ENCODE measurements around the gene AKR1C3.
"Not testable (repeated sequence)": the region's sequence is repeated elsewhere in the genome, so short reads cannot be mapped to it uniquely, and the experiment has no call there.

The AKR1C3 gene

DNA sequence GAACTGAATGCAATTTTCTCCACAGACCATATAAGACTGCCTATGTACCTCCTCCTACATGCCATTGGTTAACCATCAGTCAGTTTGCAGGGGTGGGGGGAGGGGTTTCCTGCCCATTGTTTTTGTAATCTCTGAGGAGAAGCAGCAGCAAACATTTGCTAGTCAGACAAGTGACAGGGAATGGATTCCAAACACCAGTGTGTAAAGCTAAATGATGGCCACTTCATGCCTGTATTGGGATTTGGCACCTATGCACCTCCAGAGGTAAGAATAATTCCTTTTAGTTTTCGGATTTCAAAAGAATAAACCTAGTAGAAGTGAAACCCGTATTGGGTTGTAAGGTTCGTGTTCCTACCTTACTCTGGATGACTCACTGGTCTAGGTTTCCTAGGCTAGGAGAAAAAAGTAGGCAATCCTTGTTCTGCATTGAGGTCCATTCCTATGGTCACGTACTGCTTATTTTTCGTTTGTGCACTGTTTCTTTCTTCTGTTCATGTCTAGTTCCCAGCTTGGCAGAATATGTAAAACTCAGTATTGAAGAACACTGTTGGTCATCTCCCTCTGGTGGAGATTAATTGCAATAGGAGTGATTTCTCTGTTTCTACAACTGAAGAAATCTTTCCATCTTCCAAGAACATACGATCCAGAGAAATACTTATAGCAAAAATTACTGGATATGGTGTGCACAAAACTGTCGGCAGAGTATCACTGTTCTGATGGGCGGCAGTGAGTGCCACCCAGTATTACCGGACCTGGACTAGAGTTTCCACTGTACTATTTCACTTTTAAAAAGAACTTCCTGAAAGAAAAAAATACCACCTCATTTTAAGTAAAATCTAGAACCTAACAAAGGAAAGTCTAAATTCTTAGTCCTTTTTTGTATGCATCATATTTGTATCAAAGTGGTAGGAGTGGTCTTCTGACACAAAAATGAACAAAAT, at the start of gene AKR1C3:
Gene AKR1C3 (plus strand): TSS at position 150 of the 941 bp plus-strand sequence. CDS start 31 bp downstream, at position 181.
- peak within 1 kb of the TSS; percentile 45 for H3K4me3 ChIP-seq (ENCODE audit: control insufficient read depth, low read depth, low read length)
- peak; percentile 50 for DNase-seq (ENCODE audit: low read depth)
- TF ChIP-seq, protein P1, sequence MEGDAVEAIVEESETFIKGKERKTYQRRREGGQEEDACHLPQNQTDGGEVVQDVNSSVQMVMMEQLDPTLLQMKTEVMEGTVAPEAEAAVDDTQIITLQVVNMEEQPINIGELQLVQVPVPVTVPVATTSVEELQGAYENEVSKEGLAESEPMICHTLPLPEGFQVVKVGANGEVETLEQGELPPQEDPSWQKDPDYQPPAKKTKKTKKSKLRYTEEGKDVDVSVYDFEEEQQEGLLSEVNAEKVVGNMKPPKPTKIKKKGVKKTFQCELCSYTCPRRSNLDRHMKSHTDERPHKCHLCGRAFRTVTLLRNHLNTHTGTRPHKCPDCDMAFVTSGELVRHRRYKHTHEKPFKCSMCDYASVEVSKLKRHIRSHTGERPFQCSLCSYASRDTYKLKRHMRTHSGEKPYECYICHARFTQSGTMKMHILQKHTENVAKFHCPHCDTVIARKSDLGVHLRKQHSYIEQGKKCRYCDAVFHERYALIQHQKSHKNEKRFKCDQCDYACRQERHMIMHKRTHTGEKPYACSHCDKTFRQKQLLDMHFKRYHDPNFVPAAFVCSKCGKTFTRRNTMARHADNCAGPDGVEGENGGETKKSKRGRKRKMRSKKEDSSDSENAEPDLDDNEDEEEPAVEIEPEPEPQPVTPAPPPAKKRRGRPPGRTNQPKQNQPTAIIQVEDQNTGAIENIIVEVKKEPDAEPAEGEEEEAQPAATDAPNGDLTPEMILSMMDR (IDR thresholded peaks at IDR 0.05; ENCODE audit: control insufficient read depth, insufficient read depth, low read depth, low read length, missing control alignments) = peak; percentile 67

- TF ChIP-seq, protein P1 (IDR thresholded peaks at IDR 0.05; ENCODE audit: control insufficient read depth, insufficient read depth, low read depth, low read length, missing control alignments) = no peak
- no peak overlapping the region for H3K4me3 ChIP-seq (ENCODE audit: control insufficient read depth, low read depth, low read length)
Measured at GRCh38 chr10:5045095-5045494, 49.1 kb upstream of the AKR1C3 start.

GRCh38 chr10:5046410-5046809, 47.8 kb upstream of the AKR1C3 start:
- TF ChIP-seq, protein P1 (IDR thresholded peaks at IDR 0.05; ENCODE audit: control insufficient read depth, insufficient read depth, low read depth, low read length, missing control alignments) = no peak
- H3K4me3 ChIP-seq (ENCODE audit: control insufficient read depth, low read depth, low read length) = no peak overlapping the region
- DNase-seq (ENCODE audit: low read depth) = no peak

More at GRCh38 chr10:5045095-5045494, 49.1 kb upstream of the AKR1C3 start:
- DNase-seq (ENCODE audit: low read depth) = no peak

DNA sequence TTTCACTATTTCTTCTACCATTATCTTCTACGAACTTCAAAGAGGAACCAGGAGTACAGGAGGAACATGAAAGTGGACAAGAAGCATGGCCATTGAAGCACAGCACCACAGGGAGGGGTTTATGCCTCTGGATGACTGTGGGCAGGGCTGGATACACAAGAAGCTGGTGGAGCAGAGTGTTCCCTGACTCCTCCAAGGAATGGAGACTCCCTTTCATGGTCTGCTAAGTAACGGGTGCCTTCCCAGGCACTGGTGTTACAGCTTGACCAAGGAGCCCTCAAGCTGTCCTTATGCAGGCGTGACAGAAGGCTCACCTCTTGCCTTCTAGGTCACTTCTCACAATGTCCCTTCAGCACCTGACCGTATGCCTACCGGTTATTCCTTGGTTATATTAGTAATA, 47.2 kb upstream of the AKR1C3 start:
- DNase-seq (ENCODE audit: low read depth); H3K4me3 ChIP-seq (ENCODE audit: control insufficient read depth, low read depth, low read length): not testable (repeated sequence)

DNA sequence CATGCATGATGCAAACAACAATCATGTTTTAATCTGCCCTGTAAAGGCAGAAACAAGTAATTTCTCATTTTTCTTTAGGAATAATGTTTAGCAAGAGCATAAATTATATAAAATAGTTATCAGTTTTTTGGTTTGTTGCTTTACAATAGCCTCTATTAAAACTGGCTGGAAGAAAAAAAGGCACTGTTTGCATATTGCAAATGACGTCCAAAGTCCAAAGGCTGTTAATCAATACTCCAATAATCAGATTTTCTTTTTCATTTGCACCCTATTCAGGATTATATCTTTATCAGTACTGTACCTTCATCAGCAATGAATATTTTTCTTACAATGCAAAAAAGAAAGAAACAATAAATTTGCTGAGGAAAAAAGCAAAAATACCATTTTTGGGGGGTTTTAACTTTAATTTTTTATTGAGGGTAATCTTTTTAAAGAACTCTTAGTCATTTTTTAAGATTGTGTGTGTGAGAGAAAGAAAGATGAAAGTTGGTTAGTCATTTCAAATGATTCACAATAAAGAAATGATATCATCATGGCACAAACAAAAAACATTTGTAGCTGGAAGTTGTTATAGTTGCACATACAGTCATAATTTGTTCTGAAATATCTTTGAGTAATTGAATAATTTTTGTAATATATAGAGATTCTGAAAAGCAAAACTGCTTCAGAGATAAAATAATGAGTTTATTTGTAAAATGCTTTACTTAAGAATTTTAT, 46.1 kb upstream of the AKR1C3 start:
- TF ChIP-seq, protein P1 (IDR thresholded peaks at IDR 0.05; ENCODE audit: control insufficient read depth, insufficient read depth, low read depth, low read length, missing control alignments) = no peak
- H3K4me3 ChIP-seq (ENCODE audit: control insufficient read depth, low read depth, low read length) = no peak overlapping the region
- no peak for DNase-seq (ENCODE audit: low read depth)

DNA sequence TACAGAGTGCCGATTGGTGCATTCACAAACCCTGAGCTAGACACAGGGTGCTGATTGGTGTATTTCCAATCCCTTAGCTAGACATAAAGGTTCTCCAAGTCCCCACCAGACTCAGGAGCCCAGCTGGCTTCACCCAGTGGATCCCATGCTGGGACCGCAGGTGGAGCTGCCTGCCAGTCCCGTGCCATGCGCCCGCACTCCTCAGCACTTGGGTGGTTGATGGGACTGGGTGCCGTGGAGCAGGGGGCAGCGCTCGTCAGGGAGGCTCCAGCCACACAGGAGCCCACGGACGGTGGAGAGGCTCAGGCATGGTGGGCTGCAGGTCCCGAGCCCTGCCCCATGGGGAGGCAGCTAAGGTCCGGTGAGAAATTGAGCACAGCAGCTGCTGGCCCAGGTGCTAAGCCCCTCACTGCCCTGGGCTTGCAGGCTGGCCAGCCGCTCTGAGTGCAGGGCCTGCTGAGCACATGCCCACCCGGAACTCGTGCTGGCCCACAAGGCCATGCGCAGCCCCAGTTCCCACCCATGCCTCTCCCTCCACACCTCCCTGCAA, 41.2 kb upstream of the AKR1C3 start:
- H3K4me3 ChIP-seq (ENCODE audit: control insufficient read depth, low read depth, low read length); DNase-seq (ENCODE audit: low read depth): not testable (repeated sequence)

- H3K4me3 ChIP-seq (ENCODE audit: control insufficient read depth, low read depth, low read length); DNase-seq (ENCODE audit: low read depth): not testable (repeated sequence)
Measured at GRCh38 chr10:5054831-5055230, 39.4 kb upstream of the AKR1C3 start.

GRCh38 chr10:5059267-5059666, 34.9 kb upstream of the AKR1C3 start:
- DNase-seq (ENCODE audit: low read depth); H3K4me3 ChIP-seq (ENCODE audit: control insufficient read depth, low read depth, low read length): not testable (repeated sequence)

- DNase-seq (ENCODE audit: low read depth); H3K4me3 ChIP-seq (ENCODE audit: control insufficient read depth, low read depth, low read length): not testable (repeated sequence)
Measured at GRCh38 chr10:5060791-5061190, 33.4 kb upstream of the AKR1C3 start.
